Measurements from ENCODE around the gene NFKBIZ.

- TF ChIP-seq CTCF (IDR thresholded peaks at IDR 0.05; ENCODE audit: insufficient read depth, low read depth, low read length) (no peak), EZH2 (IDR thresholded peaks at IDR 0.05; ENCODE audit: insufficient read depth, low read length) (no peak)
These were observed 36.4 kb upstream of the NFKBIZ start for GRCh38 chr3:101812895-101813294.

All from astrocyte (in vitro differentiated cells and primary cell).